HG02678 (cell line): ENCODE data around the gene BLCAP.

Source experiments
- ATAC-seq: cut with Tn5 transposase; IDR thresholded peaks from one replicate; pipeline ENCODE4 v1.9.1; 2021; ENCODE audit warnings: mild to moderate bottlenecking, moderate library complexity; ENCODE audit not compliant: unreplicated experiment

The BLCAP gene

DNA sequence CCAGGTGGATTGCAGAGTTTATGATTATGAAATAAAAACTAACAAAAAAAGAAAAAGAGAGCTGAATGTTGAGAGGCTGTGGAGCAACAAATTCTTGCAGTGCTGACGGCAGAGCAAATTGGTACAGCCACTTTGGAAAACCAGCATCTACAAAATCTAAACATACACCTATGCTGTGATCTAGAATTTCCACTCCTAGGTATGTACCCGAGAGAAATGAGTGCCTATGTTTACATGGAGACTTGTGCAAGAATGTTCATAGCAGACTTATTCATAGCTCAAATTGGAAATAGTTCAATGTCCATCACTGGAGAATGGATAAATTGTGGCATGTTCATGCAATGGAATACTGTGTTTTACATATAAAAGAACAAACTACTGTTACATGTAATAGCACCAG lies 3.0 kb upstream of the BLCAP start:
- ATAC-seq = no peak

- ATAC-seq = no peak
These were observed 2.4 kb upstream of the BLCAP start for GRCh38 chr20:37529968-37530600.

- ATAC-seq = no peak
These were observed 1.7 kb upstream of the BLCAP start for GRCh38 chr20:37529214-37529967.

DNA sequence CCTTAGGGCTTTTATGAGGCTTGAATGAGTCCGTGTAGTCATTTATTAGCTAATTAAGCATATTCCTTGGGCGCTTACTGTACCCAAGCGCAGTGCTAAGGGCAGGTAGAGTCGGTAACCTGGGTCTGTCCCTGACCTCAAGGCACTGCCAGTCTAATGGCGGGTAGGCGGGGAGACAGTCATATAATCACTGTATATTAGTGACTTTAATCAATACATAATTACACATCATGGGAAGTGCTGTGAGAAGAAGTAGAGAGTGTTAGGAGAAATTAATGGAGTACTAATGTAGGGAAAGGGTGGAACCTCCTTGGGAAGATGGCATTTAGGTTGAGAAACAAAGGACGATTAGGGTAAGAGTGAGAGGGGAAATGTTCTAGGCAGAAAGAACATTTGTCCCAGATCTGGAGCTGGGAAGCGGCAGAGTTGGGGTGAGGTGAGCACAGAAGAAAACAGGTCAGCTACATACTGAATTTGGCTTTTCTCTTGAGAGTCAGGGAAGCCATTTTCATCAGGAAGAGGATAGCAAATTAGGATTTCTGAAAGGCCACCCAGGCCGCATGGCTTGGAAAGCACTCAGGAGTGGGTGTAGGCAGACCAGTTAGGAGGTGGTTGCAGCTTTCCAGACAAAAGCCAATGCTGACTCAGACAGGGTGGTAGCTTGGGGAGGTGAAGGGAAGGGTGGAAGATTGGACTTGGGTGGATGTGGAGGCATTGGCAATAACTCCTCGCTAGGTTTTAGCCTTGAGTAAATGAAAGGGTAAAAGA lies 954 bp upstream of the BLCAP start:
- no peak for ATAC-seq

DNA sequence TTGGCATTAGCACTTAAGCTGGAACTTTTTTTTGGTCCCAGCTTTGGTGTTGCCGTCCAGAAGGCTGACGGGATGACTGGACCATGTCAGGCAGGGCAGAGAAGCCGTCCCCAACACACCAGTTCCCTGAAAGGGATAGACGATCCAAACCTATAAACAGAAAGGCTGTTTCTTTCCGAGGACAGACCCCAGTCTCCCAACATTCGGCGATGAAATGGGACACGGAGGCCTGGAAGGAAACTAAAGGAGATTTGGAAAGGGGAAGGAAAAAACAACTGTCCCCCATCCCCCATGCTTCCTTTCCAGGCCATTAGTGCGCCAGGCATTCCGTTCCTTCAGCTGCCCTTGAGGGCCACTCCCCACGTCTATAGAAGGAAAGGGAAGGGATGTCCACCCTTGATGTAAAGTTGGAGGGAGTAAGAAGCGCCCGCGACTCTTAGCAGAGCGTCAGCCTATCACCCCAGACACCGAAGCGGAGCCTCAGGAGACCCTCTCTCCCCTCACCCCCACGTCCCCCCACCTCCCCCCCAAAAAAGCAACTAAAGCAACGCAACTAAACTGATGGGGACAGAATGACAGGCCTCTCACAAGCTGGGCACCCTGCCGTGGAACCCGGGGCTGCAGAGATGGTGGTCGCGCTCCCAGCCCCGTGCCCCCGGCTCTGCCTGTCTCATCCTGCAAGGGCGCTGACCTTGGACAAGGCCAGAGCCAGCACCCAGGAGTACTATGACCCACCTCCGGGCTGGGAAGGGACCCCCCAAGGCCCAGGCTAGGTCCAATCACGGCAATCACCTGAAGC lies 638 bp downstream of the BLCAP start:
- no peak for ATAC-seq

DNA sequence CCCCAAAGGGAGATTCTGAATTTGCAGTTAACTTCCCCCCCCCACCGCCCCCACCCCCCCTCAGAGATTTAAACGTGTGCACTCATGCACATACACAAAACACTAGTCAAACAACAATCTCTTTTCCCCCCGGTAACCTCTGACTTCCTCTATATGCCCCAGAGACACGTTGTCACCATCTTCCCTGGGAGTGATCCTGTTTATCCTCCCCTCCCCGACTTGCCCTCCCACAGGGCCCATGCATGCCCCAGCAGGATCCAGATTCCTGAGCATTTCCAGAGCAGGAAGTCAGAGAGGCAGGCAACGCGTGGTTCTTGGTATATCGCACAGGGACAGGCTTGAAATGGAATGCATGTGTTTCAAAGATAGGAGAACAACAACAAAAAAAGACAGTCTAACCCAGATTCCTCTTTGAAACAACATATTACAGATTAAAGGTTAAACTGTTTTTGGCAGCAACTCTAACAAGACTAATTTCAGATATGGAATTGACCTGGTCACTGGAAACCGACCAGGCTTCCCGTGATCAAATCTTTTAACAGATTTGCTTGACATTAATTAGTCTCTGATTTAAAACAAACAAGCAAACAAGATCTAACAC lies 1.3 kb downstream of the BLCAP start:
- no peak for ATAC-seq

DNA sequence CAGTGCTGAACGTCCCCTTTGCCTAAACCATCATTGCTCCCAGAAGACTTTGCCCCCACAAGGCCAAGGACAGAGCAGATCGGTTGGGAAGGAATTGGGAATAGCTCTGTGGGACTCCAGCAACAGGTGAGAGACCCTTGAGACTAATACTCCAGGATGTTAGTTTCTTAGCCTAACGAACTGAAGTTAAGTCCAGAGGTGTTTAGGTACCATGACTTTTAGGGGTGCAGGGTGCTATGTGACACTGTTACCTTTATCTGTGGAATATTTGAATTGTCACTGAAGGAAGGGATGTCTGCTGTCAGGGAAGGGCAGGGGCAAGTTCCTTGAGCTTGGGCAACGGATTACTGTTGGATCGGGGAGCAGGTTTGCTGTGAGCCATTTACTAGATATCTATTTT lies 1.9 kb downstream of the BLCAP start:
- no peak for ATAC-seq

- ATAC-seq = no peak
These were observed 2.6 kb downstream of the BLCAP start for GRCh38 chr20:37524859-37525708.

GRCh38 chr20:37523911-37524700 lies 3.6 kb downstream of the BLCAP start:
- no peak for ATAC-seq

DNA sequence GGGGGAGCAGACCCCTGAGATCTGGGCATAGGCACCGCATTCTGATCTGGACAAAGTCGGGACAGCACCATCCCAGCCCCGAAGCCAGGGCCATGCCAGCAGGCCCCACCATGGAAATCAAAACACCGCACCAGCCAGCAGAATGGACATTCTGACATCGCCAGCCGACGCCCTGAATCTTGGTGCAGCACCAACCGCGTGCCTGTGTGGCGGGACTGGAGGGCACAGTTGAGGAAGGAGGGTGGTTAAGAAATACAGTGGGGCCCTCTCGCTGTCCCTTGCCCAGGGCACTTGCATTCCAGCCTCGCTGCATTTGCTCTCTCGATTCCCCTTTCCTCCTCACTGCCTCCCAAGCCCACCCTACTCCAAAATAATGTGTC lies 4.7 kb downstream of the BLCAP start:
- no peak for ATAC-seq

DNA sequence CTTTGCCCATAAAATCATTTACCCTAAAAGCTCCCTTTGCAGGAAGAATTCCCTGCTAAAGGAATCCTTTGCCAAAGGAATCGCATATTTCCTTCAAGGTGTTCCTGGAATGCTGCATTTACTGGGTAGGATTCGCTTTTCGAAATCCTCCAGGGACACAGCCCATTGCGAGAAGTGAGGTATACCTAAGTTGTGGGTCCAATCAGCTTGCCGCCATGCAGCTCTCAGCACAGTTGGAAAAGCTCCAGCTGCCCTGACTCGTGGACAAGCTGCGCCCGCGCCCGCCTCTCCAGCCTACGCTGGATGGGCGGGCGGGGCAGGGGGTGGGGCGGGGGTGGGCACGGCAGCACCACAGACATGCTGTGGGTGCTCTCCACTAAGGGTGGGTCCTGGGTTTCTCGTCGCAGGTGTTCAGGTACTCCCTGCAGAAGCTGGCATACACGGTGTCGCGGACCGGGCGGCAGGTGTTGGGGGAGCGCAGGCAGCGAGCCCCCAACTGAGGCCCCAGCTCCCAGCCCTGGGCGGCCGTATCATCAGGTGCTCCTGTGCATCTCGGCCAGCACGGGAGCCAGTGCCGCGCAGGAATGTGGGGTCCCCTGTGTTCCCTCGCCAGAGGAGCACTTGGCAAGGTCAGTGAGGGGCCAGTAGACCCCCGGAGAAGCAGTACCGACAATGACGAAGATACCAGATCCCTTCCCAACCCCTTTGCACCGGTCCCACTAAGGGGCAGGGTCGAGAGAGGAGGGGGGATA lies 5.2 kb downstream of the BLCAP start:
- ATAC-seq = no peak

DNA sequence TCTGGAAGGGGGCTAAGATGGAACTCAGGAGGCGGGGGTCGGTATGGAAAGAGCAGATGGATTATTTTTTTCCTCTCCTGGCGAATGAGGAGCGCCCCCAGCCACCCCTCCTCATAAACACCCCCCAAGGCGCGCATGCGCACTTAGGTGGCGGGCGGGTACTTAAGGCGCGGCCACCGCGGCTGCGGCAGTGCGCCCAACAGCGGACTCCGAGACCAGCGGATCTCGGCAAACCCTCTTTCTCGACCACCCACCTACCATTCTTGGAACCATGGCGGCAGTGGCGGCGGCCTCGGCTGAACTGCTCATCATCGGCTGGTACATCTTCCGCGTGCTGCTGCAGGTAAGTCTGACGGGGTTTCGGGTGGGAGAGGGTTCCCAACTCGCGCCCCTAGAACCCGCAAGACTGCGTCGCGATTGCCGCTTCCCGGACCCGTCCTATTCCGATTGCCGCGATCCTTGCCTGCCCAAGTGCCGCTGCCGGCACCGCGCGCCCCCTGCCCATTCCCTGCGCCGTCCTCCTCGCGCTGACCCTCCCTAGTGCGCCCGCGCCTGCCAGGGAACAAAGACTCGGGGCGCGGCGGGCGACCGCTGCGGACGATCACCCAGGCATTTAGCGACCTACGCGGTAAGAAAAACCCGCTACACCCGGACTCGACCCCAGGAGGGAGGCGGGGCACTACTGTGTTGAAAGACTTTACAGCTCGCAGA lies 6.5 kb downstream of the BLCAP start, which contains the start of gene NNAT:
NNAT (plus strand) TSS at position 190 of the 711 bp plus-strand sequence; CDS start at position 272, 82 bp downstream.
- no peak for ATAC-seq

DNA sequence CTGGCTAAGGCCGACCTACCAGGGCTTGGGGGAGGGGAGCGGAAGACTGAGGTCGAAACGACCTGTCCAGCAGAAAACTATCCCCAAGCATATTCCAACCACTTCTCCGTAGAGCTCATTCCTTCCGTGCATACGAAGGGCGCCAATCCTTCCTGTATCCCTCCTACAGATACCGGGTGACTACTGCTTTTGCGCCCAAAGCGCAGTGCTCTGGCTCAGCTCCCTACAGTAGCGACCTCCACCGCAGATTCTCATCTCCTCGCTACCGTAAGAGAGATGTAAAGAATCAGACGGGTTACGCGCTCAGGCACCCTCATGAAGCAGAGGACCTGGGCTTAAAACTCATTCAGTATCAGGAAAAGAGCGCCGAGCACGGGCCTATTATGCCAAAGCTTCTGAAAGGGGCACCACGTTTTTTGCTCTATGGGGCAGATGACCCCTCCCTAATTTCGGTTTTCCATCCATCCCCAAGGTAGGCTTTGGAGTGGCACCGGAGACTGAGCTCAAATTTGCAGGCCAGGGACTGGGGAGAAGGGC lies 7.2 kb downstream of the BLCAP start:
- ATAC-seq = no peak

DNA sequence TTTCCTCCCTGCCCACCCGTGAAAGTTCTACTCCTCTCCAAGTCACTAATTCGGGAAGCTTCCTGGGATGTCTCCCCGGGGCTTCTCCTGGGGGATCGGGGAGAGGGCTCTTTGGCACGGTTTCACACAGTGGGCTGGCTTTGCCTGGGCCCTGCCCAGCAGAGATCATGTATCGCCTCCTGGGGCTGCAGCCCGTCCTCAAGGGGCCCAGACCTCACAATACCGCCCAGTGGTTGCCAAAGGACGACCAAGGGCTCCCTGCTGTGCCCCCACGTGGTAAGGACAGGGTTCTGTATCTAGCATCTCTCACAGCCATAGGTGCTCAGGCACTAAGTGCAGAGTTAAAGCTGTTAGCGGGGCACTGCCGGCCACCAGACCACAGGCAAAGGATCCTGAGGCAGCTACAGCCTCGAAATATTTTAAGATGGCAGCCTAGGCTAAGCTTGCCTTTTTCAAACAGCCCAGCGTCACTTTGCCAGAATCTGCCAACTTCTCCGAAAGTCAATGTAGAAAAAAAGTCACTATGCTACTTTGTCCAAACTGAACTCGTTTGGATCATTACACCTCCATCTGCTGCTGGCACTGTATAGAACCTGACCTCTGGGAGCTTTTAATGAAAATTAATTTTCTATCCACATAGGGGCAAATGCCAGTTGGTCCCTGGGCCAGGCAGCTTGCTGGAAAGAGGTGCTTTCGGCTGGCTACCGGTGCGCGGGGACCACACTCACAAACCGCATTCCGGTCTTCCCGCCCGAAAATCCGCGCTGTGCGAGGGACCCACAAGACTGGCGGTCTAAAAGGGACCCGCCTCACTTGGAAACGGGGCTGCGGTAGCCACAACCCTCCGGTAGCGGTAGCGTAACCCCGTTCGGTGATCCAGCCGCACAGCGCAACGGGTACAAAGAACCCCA lies 7.9 kb downstream of the BLCAP start:
- no peak for ATAC-seq

DNA sequence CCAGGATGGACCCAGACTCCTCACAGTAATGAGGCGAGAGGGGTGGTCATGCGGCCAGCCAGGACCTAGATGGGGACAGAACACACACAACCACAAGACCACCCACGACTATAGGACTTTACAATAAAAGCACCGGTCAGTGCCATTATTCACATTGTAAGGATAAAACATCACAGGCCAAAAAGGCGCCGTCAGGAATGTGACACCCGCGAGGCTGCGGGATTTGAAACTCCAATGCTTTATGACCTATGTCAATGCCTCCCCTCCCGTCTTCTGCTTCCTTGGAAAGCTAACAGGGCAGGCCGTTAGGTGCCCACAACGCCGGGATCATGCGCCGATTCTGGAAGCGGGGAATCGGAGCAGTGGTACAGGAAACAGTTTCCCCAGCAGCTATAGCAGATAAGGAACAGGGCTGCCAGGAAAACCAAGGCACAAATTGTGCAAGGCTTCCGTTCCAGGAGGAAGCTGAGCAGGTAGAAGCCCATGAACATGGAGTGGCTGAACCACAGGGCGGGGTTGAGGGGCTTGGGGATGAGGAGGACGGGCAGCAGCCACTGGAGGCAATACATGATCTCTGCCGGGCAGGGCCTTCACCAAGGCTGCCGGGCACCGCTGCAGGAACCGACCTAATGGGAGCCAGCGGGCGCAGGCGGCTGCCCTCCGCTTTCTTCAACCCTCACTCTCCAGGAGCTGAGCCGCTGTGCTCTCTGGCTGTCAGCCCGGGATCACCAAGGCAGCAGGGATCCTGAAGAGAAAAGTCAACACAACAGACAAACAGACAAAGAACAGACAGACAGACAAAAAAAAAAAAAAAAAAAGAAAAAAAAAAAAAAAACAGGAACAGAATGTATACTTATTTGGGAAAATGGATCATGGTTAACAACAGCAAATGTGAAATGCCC lies 8.8 kb downstream of the BLCAP start:
- no peak for ATAC-seq
